IMR-90 (cell line): ENCODE results near the gene TMEM181. TPM values are rescaled to one million over a fixed set of nuclear protein-coding genes. Genes with fewer than 3 reads are reported as not detected.
"Not testable (repeated sequence)": the region's sequence is repeated elsewhere in the genome, so short reads cannot be mapped to it uniquely, and the experiment has no call there.

Experiments
- ATAC-seq: fragments of 200-7000 bp; cut with Tn5 transposase; 2 replicates; pipeline ENCODE4 v1.9.1; 2020; ENCODE audit warnings: low read depth, mild to moderate bottlenecking, moderate library complexity
- BruUV-seq: library from RNA; stranded (reverse); fragments of 400-500 nt; replicated peaks from 2 replicates; lab custom pipeline; 2021; lab: Mats Ljungman, UMichigan
- CTCF ChIA-PET: fragments of 300-600 bp; formaldehyde crosslinking; extraction: SDS; loops from one replicate; lab custom pipeline; 2021; ENCODE audit warnings: antibody characterized with exemption; lab: Yijun Ruan, JAX
- POLR2A ChIA-PET: fragments of 300-600 bp; sonication (Branson Sonifier 250); formaldehyde crosslinking; loops from one replicate; lab custom pipeline; 2022; ENCODE audit warnings: antibody characterized with exemption; ENCODE audit not compliant: unreplicated experiment; lab: Charles Lee
- DNase-seq: peaks from one replicate; pipeline ENCODE4 v3.0.0; 2013
- H2AFZ ChIP-seq: replicated peaks from 2 replicates; pipeline ENCODE3; 2013; ENCODE audit warnings: low read length, mild to moderate bottlenecking; ENCODE audit not compliant: poor library complexity
- H2AK5ac ChIP-seq: 2 replicates; pipeline ENCODE4 v1.6.1; 2013; ENCODE audit warnings: low read depth, low read length, inconsistent platforms
- H2AK9ac ChIP-seq: replicated peaks from 2 replicates; pipeline ENCODE3; 2013; ENCODE audit warnings: mild to moderate bottlenecking, low read depth, low read length, moderate library complexity; ENCODE audit not compliant: poor library complexity
- H2BK120ac ChIP-seq: 2 replicates; pipeline ENCODE4 v1.6.1; 2013; ENCODE audit warnings: low read depth, low read length, inconsistent platforms
- H2BK15ac ChIP-seq: 3 replicates; pipeline ENCODE4 v1.6.1; 2013; ENCODE audit warnings: low read depth, low read length, inconsistent platforms
- H2BK20ac ChIP-seq: 2 replicates; pipeline ENCODE4 v1.6.1; 2013; ENCODE audit warnings: low read depth, mild to moderate bottlenecking, inconsistent platforms, low read length, moderate library complexity
- H2BK5ac ChIP-seq: 2 replicates; pipeline ENCODE4 v1.6.1; 2013; ENCODE audit warnings: mild to moderate bottlenecking, low read depth, low read length, inconsistent platforms; ENCODE audit not compliant: poor library complexity, severe bottlenecking
- H3K14ac ChIP-seq: replicated peaks from 2 replicates; pipeline ENCODE4 v1.6.1; 2013; ENCODE audit warnings: low read depth, low read length, inconsistent platforms
- H3K18ac ChIP-seq: 2 replicates; pipeline ENCODE4 v1.6.1; 2013; ENCODE audit warnings: low read depth, low read length, control low read depth
- H3K23ac ChIP-seq: 2 replicates; pipeline ENCODE4 v1.6.1; 2013; ENCODE audit warnings: low read depth, low read length, inconsistent platforms
- H3K27ac ChIP-seq: 2 replicates; pipeline ENCODE4 v1.5.1; 2013; ENCODE audit warnings: mild to moderate bottlenecking, control low read depth, low read length; ENCODE audit not compliant: insufficient read depth
- H3K27me3 ChIP-seq: 2 replicates; pipeline ENCODE4 v1.6.1; 2013; ENCODE audit warnings: low read length; ENCODE audit not compliant: control insufficient read depth, insufficient read depth
- H3K36me3 ChIP-seq: 2 replicates; pipeline ENCODE4 v1.6.1; 2013; ENCODE audit warnings: low read length, mixed read lengths; ENCODE audit not compliant: control insufficient read depth, insufficient read depth
- H3K4ac ChIP-seq: 2 replicates; pipeline ENCODE4 v1.6.1; 2013; ENCODE audit warnings: low read depth, low read length, inconsistent platforms
- H3K4me1 ChIP-seq: 2 replicates; pipeline ENCODE4 v1.6.1; 2013; ENCODE audit warnings: low read length, mixed read lengths; ENCODE audit not compliant: control insufficient read depth, insufficient read depth
- H3K4me2 ChIP-seq: 2 replicates; pipeline ENCODE4 v1.6.1; 2013; ENCODE audit warnings: low read depth, mild to moderate bottlenecking, control low read depth, low read length, moderate library complexity
- H3K4me3 ChIP-seq: 2 replicates; pipeline ENCODE4 v1.5.1; 2013; ENCODE audit warnings: low read depth, mild to moderate bottlenecking, control low read depth, low read length, moderate library complexity; ENCODE audit not compliant: insufficient read depth
- H3K56ac ChIP-seq: 2 replicates; pipeline ENCODE4 v1.6.1; 2013; ENCODE audit warnings: low read length, inconsistent platforms; ENCODE audit not compliant: insufficient read depth; ENCODE audit errors: extremely low read depth
- H3K79me1 ChIP-seq, 2 experiments: 2 replicates each; pipeline ENCODE4 v1.6.1; 2013; ENCODE audit warnings: low read length in 2 of 2, inconsistent platforms in 1 of 2, low read depth in 1 of 2
- H3K9ac ChIP-seq: 2 replicates; pipeline ENCODE4 v1.6.1; 2013; ENCODE audit warnings: low read depth, low read length, control low read depth
- H3K9me1 ChIP-seq: 2 replicates; pipeline ENCODE4 v1.6.1; 2013; ENCODE audit warnings: low read length, inconsistent platforms; ENCODE audit not compliant: insufficient read depth
- H3K9me3 ChIP-seq: 2 replicates; pipeline ENCODE4 v1.6.1; 2013; ENCODE audit warnings: low read length; ENCODE audit not compliant: control insufficient read depth, insufficient read depth
- H4K20me1 ChIP-seq: 2 replicates; pipeline ENCODE4 v1.6.1; 2013; ENCODE audit warnings: low read length, inconsistent platforms; ENCODE audit not compliant: insufficient read depth
- H4K5ac ChIP-seq: 2 replicates; pipeline ENCODE4 v1.6.1; 2013; ENCODE audit warnings: mild to moderate bottlenecking, low read depth, low read length, control low read depth
- H4K8ac ChIP-seq, 2 experiments: 2 replicates each; pipeline ENCODE4 v1.6.1; 2013; ENCODE audit warnings: low read depth in 2 of 2, low read length in 2 of 2, control low read depth in 1 of 2, inconsistent platforms in 1 of 2
- H4K91ac ChIP-seq: 2 replicates; pipeline ENCODE4 v1.6.1; 2013; ENCODE audit warnings: low read depth, low read length, inconsistent platforms; ENCODE audit not compliant: insufficient read depth
- CHD1 ChIP-seq: IDR thresholded peaks from 2 replicates; pipeline ENCODE4 v1.6.1; 2012; ENCODE audit warnings: low read depth, low read length, improper control_type of control experiment
- CTCF ChIP-seq: conservative IDR thresholded peaks from 2 replicates; pipeline ENCODE4 v1.5.1; 2012; ENCODE audit warnings: mild to moderate bottlenecking, low read depth, low read length, improper control_type of control experiment
- RFX5 ChIP-seq: IDR thresholded peaks from 2 replicates; pipeline ENCODE4 v1.8.0; 2012; ENCODE audit warnings: low read depth, mild to moderate bottlenecking, low read length, moderate library complexity
- WGBS, 2 experiments: methylation state at CpG; one replicate each; pipeline versions ENCODE4 v1.1.5 to v1.1.7; 2013; ENCODE audit warnings: missing lambda C conversion rate in 2 of 2; ENCODE audit not compliant: insufficient read length in 1 of 2; ENCODE audit errors: extremely low coverage in 2 of 2; 5-methylcytosine and 5-hydroxymethylcytosine counted together
- dilution Hi-C: fragments of 300-500 bp; cut with HindIII; formaldehyde crosslinking; loops from one replicate; pipeline ENCODE4 v1.14.3; 2018; ENCODE audit warnings: low sequenced_read_pairs; ENCODE audit not compliant: unreplicated experiment
- in situ Hi-C: fragments of 300-500 bp; cut with MboI; formaldehyde crosslinking; loops from 3 replicates; pipeline ENCODE4 v1.14.3; 2019; ENCODE audit warnings: low sequenced_read_pairs, inconsistent platforms, mixed read lengths
- intact Hi-C: fragments of 100-400 bp; cut with micrococcal nuclease; formaldehyde crosslinking; loops from 2 replicates; pipeline ENCODE4 v1.10.0; 2022
- polyA plus RNA-seq, 3 experiments: library from polyadenylated mRNA; depleted of rRNA; stranded (reverse); fragments of >200 nt; gene quantifications; 2 replicates each; pipeline ENCODE4 v1.2.3, GENCODE V29; 2012; ENCODE audit warnings: low replicate concordance in 1 of 3
- total RNA-seq: library from RNA; depleted of rRNA; stranded (reverse); fragments of >200 nt; gene quantifications from 2 replicates; pipeline ENCODE4 v1.2.3, GENCODE V29; 2012

Gene TMEM181
- total and polyA plus RNA-seq, 2 of the 4 experiments (the other 2 are of a cell fraction) = 22.8 to 27.8 TPM

- Histone ChIP-seq H2AK9ac (no peak overlapping the region), H2BK20ac (no peak overlapping the region), H2BK5ac (no peak overlapping the region), H3K14ac (no peak overlapping the region), H3K9me1 (no peaks in the 10 kb centered on the region; the same call in 1 of the 2 replicates), H3K27ac (no peak overlapping the region), H4K8ac (no peak overlapping the region), H4K20me1 (no peaks in the 10 kb centered on the region), H4K91ac (no peak overlapping the region), H3K18ac (no peak overlapping the region), H3K79me1 (no peaks in the 10 kb centered on the region), H3K27me3 (peaks cover 13% of the 10 kb centered on the region), H3K9me3 (no peaks in the 10 kb centered on the region; the same call in 1 of the 2 replicates), H2BK120ac (no peak overlapping the region), H3K9ac (no peak overlapping the region), H3K4me3 (no peak overlapping the region), H3K23ac (no peak overlapping the region), H2BK15ac (no peak overlapping the region), H3K4me2 (no peak overlapping the region), H3K4me1 (no peaks in the 10 kb centered on the region), H3K36me3 (no peaks in the 10 kb centered on the region), H3K4ac (no peak overlapping the region), H4K5ac (no peak overlapping the region), H2AFZ (no peak overlapping the region), H2AK5ac (no peak overlapping the region), H3K56ac (no peak overlapping the region)
- no peak for DNase-seq
- TF ChIP-seq CHD1 (no peak), CTCF (no peak), RFX5 (no peak)
- in situ Hi-C loops (no loop called here), dilution Hi-C loops (no loop called here), intact Hi-C loops (no loop called here)
- POLR2A ChIA-PET = no interaction called here
- BruUV-seq = no TSS peak
- ATAC-seq = no peak
- CTCF ChIA-PET = no interaction called here
- WGBS, 2 experiments = 92% methylated on average over 8 of the region's 15 CpGs; no CpG with 5 or more reads in 1 of the 2 experiments
Observed at GRCh38 chr6:158524311-158524710, 35.6 kb upstream of the TMEM181 start.

- CTCF ChIA-PET, H2BK120ac ChIP-seq, H3K36me3 ChIP-seq, intact Hi-C loops, H3K4me1 ChIP-seq, H3K56ac ChIP-seq, in situ Hi-C loops, H2BK5ac ChIP-seq, DNase-seq, ATAC-seq, H4K5ac ChIP-seq, H3K14ac ChIP-seq, H3K79me1 ChIP-seq, H4K20me1 ChIP-seq, H3K9me3 ChIP-seq, H3K23ac ChIP-seq, POLR2A ChIA-PET, H3K18ac ChIP-seq, H2AK5ac ChIP-seq, H3K4me3 ChIP-seq, dilution Hi-C loops, H2AK9ac ChIP-seq, BruUV-seq, H2BK20ac ChIP-seq, H4K8ac ChIP-seq, H3K9ac ChIP-seq, H3K9me1 ChIP-seq, H2AFZ ChIP-seq, H3K4me2 ChIP-seq, H3K27ac ChIP-seq, H4K91ac ChIP-seq, H2BK15ac ChIP-seq, H3K4ac ChIP-seq: not testable (repeated sequence)
- peaks cover 17% of the 10 kb centered on the region for H3K27me3 ChIP-seq
- WGBS, 2 experiments = no CpG with 5 or more reads among the region's 1 CpG
Observed at GRCh38 chr6:158527858-158528257, 32.0 kb upstream of the TMEM181 start.
